HG02870 (cell line): ENCODE results near the gene POLR3A.

Experiments
- ATAC-seq: cut with Tn5 transposase; IDR thresholded peaks from one replicate; pipeline ENCODE4 v1.9.1; 2021; ENCODE audit warnings: mild to moderate bottlenecking, moderate library complexity; ENCODE audit not compliant: unreplicated experiment

Gene POLR3A

GRCh38 chr10:78047314-78047891 is 18.1 kb upstream of the POLR3A start:
- no peak for ATAC-seq

GRCh38 chr10:78046711-78047269 is 17.5 kb upstream of the POLR3A start:
- no peak for ATAC-seq

- ATAC-seq = no peak
These were observed 16.5 kb upstream of the POLR3A start for GRCh38 chr10:78045856-78046255.

GRCh38 chr10:78045237-78045636 is 15.9 kb upstream of the POLR3A start:
- ATAC-seq = peak; percentile 61

- ATAC-seq = no peak
These were observed 15.4 kb upstream of the POLR3A start for GRCh38 chr10:78044699-78045098.

GRCh38 chr10:78044179-78044578 is 14.9 kb upstream of the POLR3A start:
- no peak for ATAC-seq

GRCh38 chr10:78042752-78043104 is 13.4 kb upstream of the POLR3A start:
- no peak for ATAC-seq

GRCh38 chr10:78042058-78042751 is 12.9 kb upstream of the POLR3A start:
- ATAC-seq = no peak

- ATAC-seq = no peak
These were observed 12.1 kb upstream of the POLR3A start for GRCh38 chr10:78041170-78042057.

GRCh38 chr10:78039743-78040142 is 10.4 kb upstream of the POLR3A start:
- ATAC-seq = no peak

GRCh38 chr10:78038791-78039547 is 9.7 kb upstream of the POLR3A start:
- no peak for ATAC-seq

- ATAC-seq = no peak
These were observed 8.8 kb upstream of the POLR3A start for GRCh38 chr10:78038105-78038504.

GRCh38 chr10:78035933-78036583 is 6.7 kb upstream of the POLR3A start:
- ATAC-seq = no peak

- no peak for ATAC-seq
These were observed 6.1 kb upstream of the POLR3A start for GRCh38 chr10:78035437-78035836.

GRCh38 chr10:78035025-78035424 is 5.7 kb upstream of the POLR3A start:
- no peak for ATAC-seq

GRCh38 chr10:78033637-78034470 is 4.5 kb upstream of the POLR3A start, which contains the start of gene RPS24:
RPS24 (plus strand) TSS chr10:78033863; CDS start chr10:78033902, 39 bp downstream.
- ATAC-seq = peak; percentile 72

GRCh38 chr10:78033387-78033636 is 4.0 kb upstream of the POLR3A start:
- no peak for ATAC-seq

- ATAC-seq = peak; percentile 2
These were observed 662 bp downstream of the POLR3A start for GRCh38 chr10:78028438-78029268.
